ENCODE measurements around the gene CFAP92. TPM values are rescaled to one million over a fixed set of nuclear protein-coding genes. Genes with fewer than 3 reads are reported as not detected.

CFAP92 gene
- total RNA-seq, 1 experiment from 2014 or later = 0.92 TPM

GRCh38 chr3:128999102-128999501 lies 5.2 kb upstream of the CFAP92 start:
- Histone ChIP-seq H4K91ac (ENCODE audit: insufficient read length, low read depth, low read length) (no peak overlapping the region), H3K27ac (ENCODE audit: insufficient read length, low read depth, low read length) (no peak overlapping the region), H3K27me3 (ENCODE audit: insufficient read depth, low read length) (peaks cover 45% of the 10 kb centered on the region), H2BK120ac (ENCODE audit: low read depth, low read length, poor library complexity, severe bottlenecking) (no peak overlapping the region), H3K23me2 (ENCODE audit: insufficient read length, low read depth, low read length, poor library complexity, severe bottlenecking) (peaks cover 7% of the 10 kb centered on the region), H2AK5ac (ENCODE audit: insufficient read length, low read length) (no peak overlapping the region), H4K5ac (ENCODE audit: insufficient read length, low read depth, low read length) (no peak overlapping the region), H2BK15ac (ENCODE audit: low read depth, low read length) (no peak overlapping the region), H2BK12ac (ENCODE audit: insufficient read length, low read depth, low read length) (no peak overlapping the region), H2BK5ac (ENCODE audit: insufficient read length, low read length) (no peak overlapping the region), H3K14ac (ENCODE audit: insufficient read depth, low read length) (no peak overlapping the region), H2BK20ac (ENCODE audit: low read depth, low read length, poor library complexity, severe bottlenecking) (no peak overlapping the region), H3K79me2 (ENCODE audit: insufficient read depth, low read length) (no peaks in the 10 kb centered on the region), H3K4ac (ENCODE audit: low read depth, low read length) (no peak overlapping the region), H3K79me1 (ENCODE audit: insufficient read depth, low read depth, low read length, poor library complexity, severe bottlenecking) (no peaks in the 10 kb centered on the region), H4K20me1 (ENCODE audit: control insufficient read depth, insufficient read depth, insufficient read length) (no peaks in the 10 kb centered on the region), H3T11ph (ENCODE audit: low read length) (no peak overlapping the region), H3K18ac (ENCODE audit: insufficient read length, low read depth, low read length) (no peak overlapping the region), H3K9me3 (ENCODE audit: control insufficient read depth, low read depth, low read length) (no peaks in the 10 kb centered on the region), H3K23ac (ENCODE audit: insufficient read length, low read depth, low read length) (no peak overlapping the region), H3K56ac (ENCODE audit: insufficient read length, low read depth, low read length) (no peak overlapping the region), H3K4me2 (ENCODE audit: insufficient read depth, insufficient read length, low read length) (no peak overlapping the region), H3K9ac (ENCODE audit: extremely low read depth, insufficient read length, low read length) (no peak overlapping the region), H3K4me1 (ENCODE audit: insufficient read depth, low read length) (peaks cover 2% of the 10 kb centered on the region; the same call in 1 of the 2 replicates), H2AFZ (ENCODE audit: low read length) (no peak overlapping the region), H4K8ac (replicated peaks; ENCODE audit: insufficient read length, low read depth, low read length) (no peak overlapping the region)
- no peak for DNase-seq
- Mint-ChIP-seq H3K9me3 (peaks cover 0 to 8% of the 10 kb centered on the region in 2 experiments; a peak in 4 of 5 replicates), H3K4me1 (peaks cover 24 to 42% of the 10 kb centered on the region in 2 experiments), H3K36me3 (ENCODE audit: insufficient read depth in 1 of 3, low read depth in 3 of 3) (no peaks in the 10 kb centered on the region; a peak in 3 of 7 replicates), H3K27ac (peak overlapping the region in 1 of 3 experiments; percentile 89; a peak in 2 of 7 replicates), H3K27me3 (ENCODE audit: low read depth) (peaks cover 96% of the 10 kb centered on the region), H3K4me3 (peak overlapping the region in 1 of 2 experiments; percentile 55; a peak in 2 of 5 replicates)
- no CpG with 5 or more reads among the region's 5 CpGs for WGBS (ENCODE audit: extremely low coverage, insufficient read length, low lambda C conversion rate)
- no peak for TF ChIP-seq CTCF (conservative IDR thresholded peaks at IDR 0.05)
